PC-9 (cell line): Measurements from ENCODE around the gene ZNF598.

Experiments
- CTCF ChIP-seq: fragments of 200-600 bp; sonication (generic); conservative IDR thresholded peaks from 2 replicates; pipeline ENCODE4 v1.6.1; 2017; ENCODE audit warnings: mixed run types, antibody characterized with exemption, mild to moderate bottlenecking, moderate library complexity
- EZH2 ChIP-seq: fragments of 200-600 bp; sonication (generic); IDR thresholded peaks from 2 replicates; pipeline ENCODE4 v1.8.0; 2017; ENCODE audit warnings: antibody characterized with exemption, low read depth

GRCh38 chr16:2025251-2025650 lies 15.6 kb upstream of the ZNF598 start:
- TF ChIP-seq CTCF (no peak), EZH2 (no peak)
